Measurements from ENCODE around the gene ASPRV1. TPM values are rescaled to one million over a fixed set of nuclear protein-coding genes. Genes with fewer than 3 reads are reported as not detected.
"Not testable (repeated sequence)": the region's sequence is repeated elsewhere in the genome, so short reads cannot be mapped to it uniquely, and the experiment has no call there.

The ASPRV1 gene
- polyA plus RNA-seq (2013, experiment 1 of 2; ENCODE audit: insufficient read length): 0.36 TPM
- polyA plus RNA-seq (2013, experiment 2 of 2; ENCODE audit: insufficient read length): 0.34 TPM

GRCh38 chr2:69961496-69961895, at the start of gene ASPRV1:
ASPRV1 (minus strand) TSS chr2:69961631; CDS start chr2:69961436, 195 bp downstream.
- DNase-seq: no peak

- peak; percentile 12 for DNase-seq
These were observed 49.2 kb upstream of the ASPRV1 start for GRCh38 chr2:70010576-70011111.

DNA sequence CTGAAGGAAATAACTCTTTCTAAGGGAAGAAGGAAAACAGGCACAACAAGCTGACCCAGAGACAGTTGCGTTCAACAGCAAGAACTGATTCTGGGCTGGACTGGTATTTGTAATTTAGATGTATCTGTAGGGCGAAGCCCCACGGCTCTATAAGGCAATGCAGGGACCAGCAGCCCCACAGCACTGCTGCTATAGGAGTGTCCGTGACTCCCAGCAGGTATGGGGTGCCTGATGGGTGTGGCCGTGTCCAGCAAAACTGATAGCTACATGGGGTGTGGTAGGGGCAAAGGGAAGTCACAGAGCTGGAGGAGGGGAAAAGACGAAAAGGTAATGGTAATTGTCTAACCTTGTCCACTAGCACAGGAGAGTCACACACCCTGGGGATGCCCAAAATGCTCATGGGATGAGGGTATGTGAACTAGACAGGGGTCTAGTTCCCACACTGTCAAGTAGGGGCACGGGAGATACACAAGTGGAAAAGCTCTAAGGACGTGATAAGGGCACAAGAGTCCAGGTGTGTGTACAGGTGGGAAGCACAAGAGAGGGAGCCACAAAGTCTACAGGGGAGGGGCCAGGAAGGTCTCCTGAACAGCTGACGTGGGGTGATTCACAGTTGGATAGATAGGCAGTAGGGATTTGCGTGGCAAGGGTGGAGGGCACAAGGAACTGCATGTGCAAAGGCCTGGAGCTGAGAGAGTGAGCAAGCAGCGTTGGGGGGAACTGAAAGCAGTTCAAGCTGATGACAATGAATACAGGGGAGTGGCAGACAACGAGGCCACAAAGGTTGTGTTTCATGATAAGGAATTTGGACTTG, 48.5 kb upstream of the ASPRV1 start:
- DNase-seq: no peak

DNA sequence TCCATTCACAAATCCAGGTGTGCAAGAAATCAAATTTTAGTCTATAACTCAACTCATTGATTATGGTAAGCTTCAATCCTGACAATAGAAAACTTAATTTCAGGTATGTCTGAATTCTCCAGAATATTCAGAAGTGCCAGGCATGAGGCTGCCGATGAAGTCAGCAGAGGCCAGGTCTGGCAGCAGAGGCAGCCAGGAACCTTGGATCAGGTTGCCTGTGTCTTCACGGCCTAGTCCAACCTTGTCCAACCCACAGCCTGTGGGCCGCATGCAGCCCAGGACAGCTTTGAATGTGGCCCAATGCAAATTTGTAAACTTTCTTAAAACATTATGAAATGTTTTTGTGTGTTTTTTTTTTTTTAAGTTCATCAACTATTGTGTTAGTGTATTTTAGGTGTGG, 46.9 kb upstream of the ASPRV1 start:
- no peak for DNase-seq

DNA sequence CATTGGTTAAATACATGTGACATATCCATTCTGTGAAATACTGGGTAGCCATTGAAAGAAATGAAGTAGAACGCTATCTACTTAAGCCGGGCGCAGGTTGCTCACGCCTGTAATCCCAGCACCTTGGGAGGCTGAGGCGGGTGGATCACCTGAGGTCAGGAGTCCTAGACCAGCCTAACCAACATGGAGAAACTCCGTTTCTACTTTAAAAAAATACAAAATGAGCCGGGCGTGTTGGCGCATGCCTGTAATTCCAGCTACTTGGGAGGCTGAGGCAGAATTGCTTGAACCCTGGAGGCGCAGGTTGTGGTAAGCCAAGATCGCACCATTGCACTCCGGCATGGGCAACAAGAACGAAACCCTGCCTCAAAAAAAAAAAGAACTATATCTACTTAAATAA, 45.7 kb upstream of the ASPRV1 start:
- no peak for DNase-seq

DNA sequence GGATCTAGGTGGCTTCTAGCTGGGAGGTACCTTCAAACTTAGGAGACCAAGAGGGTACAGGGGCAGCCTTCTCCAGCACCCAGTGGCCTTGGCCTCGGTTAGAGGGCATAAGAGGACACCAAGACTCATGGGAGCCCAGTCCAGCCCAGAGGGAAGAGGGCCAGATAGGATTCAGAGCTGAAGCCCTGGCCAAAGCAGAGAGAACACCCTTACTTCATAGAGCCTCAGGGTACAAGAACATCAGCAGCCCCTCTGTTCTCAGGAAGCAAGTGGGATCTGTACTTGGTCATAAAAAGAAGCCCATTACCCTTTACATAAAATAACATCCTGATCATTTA, 45.0 kb upstream of the ASPRV1 start:
- no peak for DNase-seq

GRCh38 chr2:70005752-70006446, 44.5 kb upstream of the ASPRV1 start:
- DNase-seq: no peak

DNA sequence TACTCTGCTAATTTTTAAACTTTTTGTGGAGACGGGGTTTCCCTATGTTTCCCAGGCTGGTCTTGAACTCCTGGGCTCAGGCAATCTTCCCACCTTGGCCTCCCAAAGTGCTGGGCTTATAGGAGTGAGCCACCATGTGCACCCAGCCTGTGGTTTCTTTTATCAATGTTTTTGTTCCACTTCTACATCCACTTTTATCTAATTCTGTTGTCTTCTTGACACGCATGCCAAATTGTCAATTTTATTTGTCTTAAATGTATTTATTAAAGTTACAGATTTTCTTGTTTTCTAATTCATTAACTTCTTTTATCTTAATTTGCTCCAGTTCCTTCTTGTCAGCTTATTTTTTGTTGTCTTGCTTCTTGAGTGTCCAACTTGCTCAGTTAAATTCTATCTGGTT, 43.8 kb upstream of the ASPRV1 start:
- DNase-seq: no peak

- DNase-seq: no peak
These were observed 41.8 kb upstream of the ASPRV1 start for GRCh38 chr2:70003093-70003830.

DNA sequence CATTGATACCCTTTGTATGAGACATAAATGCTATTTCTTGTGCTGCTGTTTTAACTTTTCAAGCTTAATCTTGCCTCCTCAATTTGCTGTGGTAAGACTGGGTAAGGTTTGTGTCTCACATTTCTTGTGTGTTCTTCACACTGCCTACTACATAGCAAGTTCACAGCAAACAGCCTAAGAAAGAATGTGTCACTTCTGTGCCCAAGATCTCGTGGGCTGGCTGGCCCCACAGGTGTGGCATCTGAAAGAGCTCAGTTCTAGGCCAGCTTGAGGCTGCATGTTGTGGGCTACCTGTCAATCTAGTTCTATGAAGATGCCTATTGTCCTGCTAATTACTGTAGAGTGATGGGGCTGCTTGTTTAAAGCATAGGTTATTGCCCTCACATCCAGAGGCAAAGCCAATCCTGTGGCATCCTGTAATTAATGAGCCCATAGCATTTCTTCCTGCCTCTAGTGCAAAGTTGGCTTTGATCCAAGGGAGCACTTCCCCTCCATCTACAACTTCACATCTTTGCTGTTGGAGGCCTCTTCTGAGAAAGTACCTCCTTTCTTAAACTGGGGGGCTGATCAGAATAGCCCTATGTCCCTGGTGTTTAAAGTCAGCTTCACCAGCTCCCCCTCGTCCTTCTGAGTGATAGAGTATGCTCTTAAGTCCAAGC, 40.9 kb upstream of the ASPRV1 start:
- no peak for DNase-seq

- not testable (repeated sequence) for DNase-seq
These were observed 39.1 kb upstream of the ASPRV1 start for GRCh38 chr2:70000529-70000928.

DNA sequence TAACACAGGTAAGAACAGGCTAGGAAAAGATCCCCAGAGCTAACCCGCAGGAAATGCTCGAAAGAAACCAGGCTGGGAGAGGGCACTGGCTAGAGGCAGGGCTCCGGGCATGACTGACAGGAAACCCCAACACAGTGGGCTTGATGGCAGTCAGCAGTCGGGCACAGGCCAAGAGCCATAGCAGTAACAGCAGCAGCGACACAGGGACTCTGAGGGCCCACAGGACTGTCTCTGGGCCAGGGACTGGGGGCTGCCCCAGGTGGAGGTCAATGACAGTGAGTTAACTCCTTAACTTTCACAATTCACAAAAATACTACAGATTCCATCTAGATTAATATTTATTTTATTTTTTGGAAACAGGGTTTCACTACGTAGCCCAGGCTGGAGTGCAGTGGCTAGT, 37.3 kb upstream of the ASPRV1 start:
- DNase-seq: no peak

DNA sequence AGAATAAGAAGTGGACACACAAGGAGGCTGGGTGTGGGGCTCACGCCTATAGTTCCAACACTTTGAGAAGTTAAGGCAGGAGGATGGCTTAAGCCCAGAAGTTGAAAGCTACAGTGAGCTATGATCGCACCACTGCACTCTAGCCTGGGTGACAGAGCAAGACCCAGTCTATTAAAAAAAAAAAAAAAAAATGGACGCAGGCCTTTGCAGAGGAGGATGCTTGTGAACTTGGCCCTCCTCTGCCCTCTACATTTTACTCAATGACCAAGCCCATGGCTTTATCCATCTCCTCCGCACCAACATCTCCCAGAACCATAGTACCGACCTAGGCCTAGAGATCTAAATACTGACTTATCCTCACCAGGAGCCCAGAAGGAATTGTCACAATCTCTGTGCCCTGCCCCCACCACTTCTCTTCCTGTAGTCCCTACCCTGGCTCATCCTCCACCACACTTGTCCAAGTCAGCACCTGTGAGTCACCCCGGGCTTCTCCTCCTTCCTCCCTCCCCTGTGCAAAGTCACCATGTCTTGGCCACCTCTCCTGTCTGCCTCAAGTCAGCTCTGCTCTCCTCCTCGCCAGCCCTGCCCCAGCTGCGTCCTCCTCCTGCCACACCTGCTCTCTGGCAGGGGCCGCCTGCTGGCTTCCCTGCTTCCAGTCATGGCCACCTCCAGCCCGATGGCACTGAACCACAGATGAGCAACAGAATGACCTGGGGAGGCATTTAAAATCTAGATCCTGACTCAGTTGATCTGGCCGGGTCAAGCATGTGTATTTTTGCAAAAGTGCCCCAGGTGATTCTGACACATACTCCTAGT, 35.8 kb upstream of the ASPRV1 start:
- DNase-seq: peak; percentile 43

GRCh38 chr2:69995511-69995910, 34.1 kb upstream of the ASPRV1 start:
- no peak for DNase-seq

GRCh38 chr2:69994166-69994565, 32.7 kb upstream of the ASPRV1 start:
- no peak for DNase-seq

GRCh38 chr2:69993708-69994107, 32.3 kb upstream of the ASPRV1 start:
- no peak for DNase-seq

DNA sequence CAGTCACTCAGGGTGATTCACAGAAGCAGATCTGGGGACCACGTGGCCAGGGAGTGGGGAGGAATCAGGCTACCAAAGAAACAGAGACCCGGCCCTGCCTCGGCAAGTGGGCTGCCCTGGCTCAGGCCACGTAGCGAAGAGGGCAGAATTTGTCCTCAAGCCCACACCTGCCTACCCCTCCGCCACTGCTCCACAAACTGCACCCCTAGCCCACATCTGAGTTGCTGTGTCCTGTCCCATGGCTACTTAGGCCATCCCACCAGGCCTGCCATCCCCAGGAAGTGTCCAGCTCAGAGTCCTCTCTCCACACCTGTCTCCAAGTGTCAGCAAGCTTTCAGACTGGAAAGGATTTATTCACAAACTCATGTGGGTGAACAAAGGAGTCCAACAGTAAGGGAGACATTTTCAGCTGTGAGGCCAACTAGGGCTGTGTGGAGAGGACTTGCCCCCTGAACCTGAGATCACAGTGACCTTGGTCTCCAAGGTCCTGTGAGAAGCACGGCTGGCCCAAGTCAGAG, 31.7 kb upstream of the ASPRV1 start:
- no peak for DNase-seq

DNA sequence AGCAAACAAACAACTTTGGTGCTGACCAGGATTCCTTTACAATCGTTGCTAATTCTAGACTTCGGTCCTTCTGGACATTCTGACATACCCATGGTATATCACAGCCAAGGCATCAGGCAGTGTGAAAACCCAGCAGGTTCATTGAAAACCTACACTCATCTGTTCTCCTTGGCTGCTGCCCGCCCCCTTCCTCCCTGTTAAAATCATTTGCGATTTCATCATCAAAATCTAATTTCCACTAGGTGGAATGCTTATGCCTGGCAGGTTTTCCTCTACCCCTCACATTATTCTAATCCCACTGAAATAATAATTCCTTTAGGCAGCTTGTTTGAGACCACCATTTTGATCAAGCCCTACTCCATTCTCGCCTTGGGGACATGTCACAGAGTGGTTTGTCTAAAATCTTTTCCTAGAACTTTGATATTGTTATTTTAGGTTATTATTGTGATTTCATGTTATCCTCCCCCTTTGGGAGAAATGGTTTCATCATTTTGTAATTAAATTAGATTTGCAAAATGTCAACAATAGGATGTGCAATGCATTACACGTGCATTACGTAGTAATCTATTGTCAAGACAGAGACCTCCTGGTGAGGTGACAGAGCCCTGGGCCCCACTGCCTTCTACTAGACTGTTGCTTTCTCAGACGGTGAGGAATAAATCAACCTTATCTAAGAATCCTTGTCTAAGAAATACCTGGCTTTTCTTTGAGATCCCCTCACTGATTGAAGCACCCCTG, 31.0 kb upstream of the ASPRV1 start:
- DNase-seq: no peak

DNA sequence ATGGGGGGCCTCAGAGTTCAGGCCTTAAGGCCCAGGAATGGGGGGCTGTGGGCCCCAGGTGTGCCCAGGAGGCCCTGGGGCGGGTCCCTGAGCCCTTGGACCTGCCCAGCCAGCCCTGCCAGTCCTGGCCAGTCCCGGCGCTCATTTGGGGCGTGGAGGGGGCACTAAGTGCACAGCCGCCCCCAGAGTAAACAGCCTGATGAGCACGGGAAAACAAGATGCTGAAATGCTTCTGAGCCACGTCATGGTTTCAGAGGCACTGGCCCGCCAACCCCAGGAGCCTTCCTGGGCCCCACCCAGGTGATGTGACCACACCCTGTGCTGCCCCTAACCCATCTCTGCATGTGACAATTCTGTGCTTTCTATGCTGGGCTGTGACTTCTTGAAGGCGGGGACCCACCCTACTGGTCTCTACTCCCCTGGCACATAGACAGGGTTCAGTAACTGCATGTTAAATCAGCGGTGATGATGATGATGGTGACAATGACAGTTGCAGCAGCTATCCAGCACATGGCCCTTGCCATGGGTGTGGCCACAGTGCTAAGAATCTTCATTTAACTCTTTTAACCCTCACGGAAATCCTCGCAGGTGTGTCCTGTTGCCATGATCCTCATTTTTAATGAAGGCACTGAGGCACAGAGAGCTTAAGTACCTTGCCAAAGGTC, 28.1 kb upstream of the ASPRV1 start:
- DNase-seq: no peak

DNA sequence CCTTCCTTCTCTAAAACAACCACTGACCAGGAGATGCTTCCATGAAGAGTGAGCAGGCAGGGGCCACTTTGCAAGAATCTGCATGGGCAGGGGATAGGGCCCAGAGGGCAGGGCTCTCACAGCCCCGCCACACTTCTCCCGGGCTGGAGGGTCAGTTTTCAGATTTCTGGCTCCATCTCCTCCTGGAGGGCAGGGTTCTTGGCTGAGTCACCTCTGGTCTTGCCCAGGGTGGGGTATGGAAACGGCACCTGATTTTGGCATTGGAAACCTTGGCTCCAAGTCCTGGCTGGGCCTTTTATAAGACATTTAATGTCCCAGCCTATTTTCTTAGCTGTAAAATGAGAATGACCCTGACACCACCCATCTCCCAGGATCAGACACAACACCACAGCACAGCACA, 27.6 kb upstream of the ASPRV1 start:
- no peak for DNase-seq
